CD4-positive, alpha-beta T cell treated with Interleukin-4 for 4 hours (primary cell): ENCODE results near the gene COTL1.

ENCODE experiments used
- DNase-seq: peaks from one replicate; pipeline ENCODE4 v3.0.0-alpha.2; 2020

COTL1 gene

DNA sequence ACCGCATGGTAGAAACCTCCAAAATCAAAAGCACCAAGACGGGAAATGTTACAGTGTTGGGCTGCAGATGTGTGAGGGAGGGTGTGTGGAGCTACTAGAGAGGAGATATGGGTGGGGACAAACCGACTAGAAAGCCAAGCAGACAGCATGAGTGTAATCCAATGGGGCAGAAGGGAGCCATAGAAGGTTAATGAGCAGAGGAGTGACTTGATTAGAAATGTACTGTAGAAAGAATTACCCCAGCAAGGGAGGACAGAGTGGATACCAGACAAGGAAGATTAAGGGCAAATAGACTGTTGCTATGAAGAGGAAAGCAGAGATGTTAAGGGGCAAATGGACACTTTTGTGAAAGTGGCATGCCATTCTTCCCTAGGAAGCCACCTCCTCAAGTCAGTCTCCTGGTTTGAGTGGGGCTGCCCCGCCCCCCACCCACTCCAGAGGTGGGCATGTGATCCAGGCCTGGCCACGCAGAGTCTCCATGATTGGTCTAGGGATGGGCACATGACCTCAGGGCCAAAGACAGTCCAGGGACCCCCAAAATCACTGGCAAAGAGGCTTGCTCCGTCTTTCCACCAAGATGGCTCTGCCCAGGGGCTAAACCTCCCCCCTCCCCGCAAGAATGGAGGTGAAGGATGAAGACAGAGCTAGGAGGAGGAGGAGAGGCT lies 4.3 kb downstream of the COTL1 start:
- DNase-seq = no peak

DNA sequence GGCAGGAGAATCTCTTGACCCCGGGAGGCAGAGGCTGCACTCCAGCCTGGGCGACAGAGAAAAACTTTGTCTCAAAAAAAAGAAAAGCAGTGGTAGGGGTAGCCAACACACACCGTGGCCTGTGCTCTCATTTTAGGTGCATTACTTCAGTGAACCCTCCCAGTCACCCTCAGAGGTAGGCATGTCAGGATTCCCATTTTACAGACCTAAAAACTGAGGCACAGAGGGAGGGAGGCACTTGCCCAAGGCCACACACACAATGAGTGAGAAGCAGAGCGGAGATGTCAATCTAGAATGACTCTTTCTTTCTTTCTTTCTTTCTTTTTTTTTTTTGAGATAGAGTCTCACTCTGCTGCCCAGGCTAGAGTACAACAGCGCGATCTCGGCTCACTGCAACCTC lies 5.2 kb downstream of the COTL1 start:
- DNase-seq = no peak

- no peak for DNase-seq
Measured at GRCh38 chr16:84611041-84611440, 6.8 kb downstream of the COTL1 start.

DNA sequence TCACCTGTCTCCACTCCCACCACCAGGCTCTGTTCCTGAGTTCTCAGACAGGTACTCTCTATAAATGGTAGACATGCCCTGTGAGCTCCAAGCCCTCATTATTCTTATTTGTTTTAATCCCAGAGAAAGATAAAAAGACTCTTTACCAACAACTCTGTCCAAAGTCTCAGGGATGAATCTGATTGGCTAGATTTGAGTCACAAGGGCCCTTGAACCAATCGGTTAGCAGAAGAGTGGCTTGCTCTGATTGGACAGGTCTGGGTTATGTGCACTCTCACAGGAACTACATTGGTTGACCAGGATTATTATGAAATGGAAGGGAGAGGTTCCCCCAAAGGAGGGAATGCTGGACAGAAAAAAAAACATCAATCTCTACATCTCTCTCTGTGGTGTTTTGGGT lies 7.5 kb downstream of the COTL1 start:
- no peak for DNase-seq

GRCh38 chr16:84609563-84610177 lies 8.2 kb downstream of the COTL1 start:
- DNase-seq = peak; percentile 37

DNA sequence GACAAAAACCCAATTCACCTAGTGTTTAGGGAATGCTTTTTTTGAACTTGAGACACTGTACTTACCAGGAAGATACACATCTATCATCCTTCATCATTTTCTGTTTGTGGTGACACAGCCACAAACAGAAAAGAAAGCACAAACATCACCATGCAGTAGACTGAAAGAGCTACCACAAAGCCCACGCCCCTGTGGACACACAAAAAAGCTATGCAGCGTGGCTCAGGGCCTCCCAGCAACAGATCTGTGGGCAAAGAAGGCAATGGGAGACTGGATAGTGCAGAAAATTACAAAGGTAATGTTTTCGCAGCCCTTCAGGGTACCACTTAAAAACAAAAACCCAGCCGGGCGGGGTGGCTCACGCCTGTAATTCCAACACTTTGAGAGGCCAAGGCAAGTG lies 9.6 kb downstream of the COTL1 start:
- peak; percentile 77 for DNase-seq

- peak; percentile 64 for DNase-seq
Measured at GRCh38 chr16:84607694-84608093, 10.2 kb downstream of the COTL1 start.

- no peak for DNase-seq
Measured at GRCh38 chr16:84607061-84607460, 10.8 kb downstream of the COTL1 start.

GRCh38 chr16:84606081-84606875 lies 11.6 kb downstream of the COTL1 start:
- peak; percentile 52 for DNase-seq

- DNase-seq = no peak
Measured at GRCh38 chr16:84605339-84605848, 12.5 kb downstream of the COTL1 start.

DNA sequence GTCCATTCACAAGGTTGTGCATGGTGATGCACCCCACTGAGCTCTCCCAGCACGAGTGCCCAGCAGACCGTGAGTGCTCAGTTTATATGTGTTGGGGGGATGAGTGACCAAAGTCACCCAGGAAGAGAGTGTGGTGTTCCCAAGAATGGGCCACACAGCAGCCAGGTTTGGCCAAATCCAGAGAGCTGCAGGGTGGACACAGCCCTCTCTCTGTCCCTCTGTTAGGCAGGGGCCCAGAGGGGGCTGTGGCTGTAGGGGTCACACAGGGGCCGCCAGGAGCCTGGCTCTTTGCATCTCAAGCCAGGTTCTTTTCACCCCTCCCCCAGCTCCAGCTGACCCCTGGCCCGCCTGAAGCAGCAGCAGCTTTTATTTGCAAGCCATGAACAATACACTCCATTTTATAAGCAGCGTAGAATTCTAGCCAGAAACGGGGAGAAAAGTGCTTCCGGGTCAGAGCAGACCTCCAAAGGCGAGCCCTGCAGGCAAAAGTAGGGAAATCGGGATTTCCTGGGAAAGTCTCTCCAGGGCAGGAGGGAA lies 13.3 kb downstream of the COTL1 start:
- DNase-seq = no peak

DNA sequence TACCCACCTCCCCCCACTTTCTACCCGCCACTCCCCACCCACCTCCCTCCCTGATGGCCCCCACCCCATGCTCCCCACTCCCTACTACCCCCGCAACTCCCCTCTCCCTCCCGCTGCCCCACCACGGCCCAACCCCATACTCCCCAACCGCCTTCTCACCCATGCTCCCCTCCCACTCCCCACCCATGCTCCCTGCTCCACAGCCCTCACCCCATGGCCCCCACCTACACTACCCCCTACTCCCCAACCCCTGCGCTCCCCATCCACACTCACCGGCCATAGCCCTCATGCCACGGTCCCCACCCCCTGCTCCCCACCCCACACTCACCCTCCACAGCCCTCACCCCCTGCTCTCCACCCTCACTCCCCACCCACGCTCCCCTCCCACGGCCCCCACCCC lies 13.9 kb downstream of the COTL1 start:
- DNase-seq = no peak

DNA sequence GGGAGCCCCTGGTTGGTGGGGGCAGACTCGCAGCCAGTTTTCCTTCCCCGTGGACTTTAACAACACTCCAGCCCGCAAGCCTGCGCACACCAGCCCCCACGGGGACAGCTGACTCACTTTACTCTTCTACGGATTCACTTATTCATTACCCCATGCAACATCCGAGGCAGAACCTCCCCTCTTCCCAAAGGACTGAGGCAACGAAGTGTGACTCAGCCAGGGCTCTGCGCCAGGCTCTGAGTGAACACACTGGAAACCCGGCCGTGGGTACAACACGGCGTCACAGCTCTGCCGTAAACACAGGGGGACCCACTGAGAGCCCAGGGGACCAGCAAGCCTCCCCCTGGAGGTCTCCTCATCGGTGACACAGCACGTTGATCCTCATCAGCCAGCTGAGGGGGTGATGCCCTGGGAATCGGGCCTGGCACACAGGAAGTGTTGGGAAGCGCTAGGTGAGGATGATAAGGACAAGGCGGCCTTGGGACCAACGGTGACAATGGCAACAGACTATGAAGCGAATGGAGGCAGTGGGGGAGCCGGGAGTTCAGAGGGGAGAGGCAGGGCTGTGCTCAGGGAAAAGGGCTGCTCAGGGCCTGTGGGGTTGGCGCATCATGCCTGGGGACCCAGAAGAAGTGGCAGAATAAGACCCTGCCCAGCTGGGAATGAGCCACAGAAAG lies 14.6 kb downstream of the COTL1 start:
- peak; percentile 57 for DNase-seq

DNA sequence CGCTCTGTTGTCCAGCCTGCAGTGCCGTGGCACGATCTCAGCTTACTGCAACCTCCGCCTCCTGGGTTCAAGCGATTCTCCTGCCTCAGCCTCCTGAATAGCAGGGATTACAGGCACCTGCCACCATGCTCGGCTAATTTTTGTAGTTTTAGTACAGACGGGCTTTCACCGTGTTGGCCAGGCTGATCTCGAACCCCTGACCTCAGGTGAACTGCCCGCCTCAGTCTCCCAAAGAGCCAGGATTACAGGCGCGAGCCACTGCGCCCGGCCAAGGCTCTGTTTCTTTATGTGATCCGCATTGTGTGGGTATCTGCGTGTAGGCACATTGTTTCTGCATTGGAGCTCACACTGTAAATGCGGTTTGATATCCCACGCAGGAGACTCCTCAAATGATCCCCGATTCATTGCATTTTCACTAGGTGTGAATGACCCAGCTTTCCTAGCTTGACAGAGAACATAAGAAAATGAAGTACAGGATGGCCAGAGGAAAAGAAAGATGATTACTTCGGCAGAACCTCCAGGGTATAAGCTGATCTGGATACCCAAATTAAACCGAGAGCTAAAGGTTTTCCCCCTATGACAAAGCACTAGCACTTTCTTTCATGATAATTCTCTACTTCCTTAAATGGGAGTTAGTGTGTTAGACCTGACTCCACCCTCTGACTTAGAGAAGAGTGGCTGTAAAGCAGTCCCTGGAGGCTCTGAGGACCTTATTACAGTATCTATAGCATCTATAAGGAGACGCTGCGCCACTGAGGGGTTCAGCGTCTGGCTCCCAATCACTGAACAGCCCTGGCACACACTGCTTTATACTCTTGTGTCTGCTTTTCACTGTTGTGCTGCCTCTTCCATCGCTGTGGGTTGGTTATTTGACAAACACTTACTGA lies 17.3 kb downstream of the COTL1 start:
- peak; percentile 78 for DNase-seq

GRCh38 chr16:84599521-84600202 lies 18.2 kb downstream of the COTL1 start:
- peak; percentile 64 for DNase-seq

DNA sequence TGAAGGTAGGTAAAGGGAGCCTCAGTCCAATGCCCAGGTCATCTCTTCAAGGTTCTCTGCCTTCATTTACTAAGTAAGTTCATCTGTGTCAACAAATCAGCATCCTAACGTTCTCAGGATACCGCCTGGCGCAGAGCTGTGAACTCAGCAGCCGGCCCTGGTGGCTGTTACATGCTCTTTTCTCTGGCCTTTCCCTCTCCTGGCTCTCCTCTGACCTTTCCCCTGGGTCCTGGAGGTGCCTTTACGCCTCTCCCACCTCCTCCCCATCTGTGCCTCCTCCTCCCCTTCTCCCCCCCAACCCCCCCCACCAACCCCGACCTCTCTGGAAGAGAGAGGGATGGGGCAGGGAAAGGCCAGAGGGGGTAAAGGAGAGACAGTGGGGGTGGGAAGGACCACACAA lies 19.5 kb downstream of the COTL1 start:
- DNase-seq = no peak

DNA sequence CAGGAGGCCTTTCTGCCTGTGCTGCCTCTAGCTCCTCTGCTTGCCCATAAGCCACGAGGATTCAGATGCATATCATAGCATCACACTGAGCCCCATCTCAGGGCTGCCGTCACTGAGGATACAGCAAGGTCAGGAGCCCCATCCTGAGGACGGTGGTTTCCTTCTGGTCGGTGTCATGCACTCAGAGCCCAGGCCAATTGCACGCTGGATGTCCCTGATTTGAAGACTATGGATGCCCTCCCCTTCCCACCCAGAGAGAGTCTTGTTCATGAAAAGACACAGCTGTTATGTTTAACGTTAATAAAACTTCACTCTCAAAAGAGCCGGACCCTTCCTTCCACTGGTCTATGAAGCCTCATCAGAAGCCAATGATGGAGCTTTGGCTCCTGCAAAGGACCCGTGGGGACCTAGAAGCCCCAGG lies 19.9 kb downstream of the COTL1 start:
- DNase-seq = peak; percentile 38

- no peak for DNase-seq
Measured at GRCh38 chr16:84597528-84597896, 20.4 kb downstream of the COTL1 start.

GRCh38 chr16:84596801-84597527 lies 20.9 kb downstream of the COTL1 start:
- DNase-seq = no peak

GRCh38 chr16:84596161-84596560 lies 21.7 kb downstream of the COTL1 start:
- no peak for DNase-seq

GRCh38 chr16:84595052-84595481 lies 22.8 kb downstream of the COTL1 start:
- DNase-seq = peak; percentile 46
